PFSK-1 (cell line): ENCODE data around the gene TSPAN16.

Experiments used
- POLR2AphosphoS5 ChIP-seq: IDR thresholded peaks from 2 replicates; pipeline ENCODE4 v1.6.1; 2012; ENCODE audit warnings: low read depth, mild to moderate bottlenecking, control low read depth, low read length, moderate library complexity
- SIN3A ChIP-seq: IDR thresholded peaks from 2 replicates; pipeline ENCODE4 v1.6.1; 2012; ENCODE audit warnings: mild to moderate bottlenecking, low read length, moderate library complexity, borderline replicate concordance; ENCODE audit not compliant: insufficient read depth
- TAF1 ChIP-seq: IDR thresholded peaks from 2 replicates; pipeline ENCODE4 v1.6.1; 2012; ENCODE audit warnings: low read length, control low read depth, borderline replicate concordance; ENCODE audit not compliant: insufficient read depth

- TF ChIP-seq TAF1 (no peak), SIN3A (no peak), POLR2AphosphoS5 (no peak)
Measured at GRCh38 chr19:11330127-11330526, 34.2 kb downstream of the TSPAN16 start.
